Neural cell (in vitro differentiated cells): ENCODE results near the gene NPFFR1. TPM values are rescaled to one million over a fixed set of nuclear protein-coding genes. Genes with fewer than 3 reads are reported as not detected.

Source experiments
- H2AFZ ChIP-seq: fragments of 200-600, 300-800 bp; sonication (generic), shearing (Covaris generic); 2 replicates; pipeline ENCODE4 v1.6.0; 2014; ENCODE audit warnings: low read depth, mild to moderate bottlenecking, antibody characterized with exemption, low read length, moderate library complexity
- H3F3A ChIP-seq: fragments of 200-600 bp; shearing (Covaris generic); 2 replicates; pipeline ENCODE4 v1.6.1; 2016; ENCODE audit warnings: mild to moderate bottlenecking, moderate library complexity, mixed read lengths, antibody characterized with exemption, low read length; ENCODE audit not compliant: insufficient read depth, poor library complexity, severe bottlenecking
- H3K27ac ChIP-seq: fragments of 200-600, 300-800 bp; sonication (generic), shearing (Covaris generic); 2 replicates; pipeline ENCODE4 v1.5.1; 2014; ENCODE audit warnings: mild to moderate bottlenecking, low read length, moderate library complexity
- H3K27me3 ChIP-seq: fragments of 300-800, 200-600 bp; sonication (generic), shearing (Covaris generic); 2 replicates; pipeline ENCODE4 v1.6.0; 2014; ENCODE audit warnings: mild to moderate bottlenecking, low read depth, low read length, moderate library complexity; ENCODE audit not compliant: insufficient read depth
- H3K36me3 ChIP-seq: fragments of 300-800, 200-600 bp; sonication (generic), shearing (Covaris generic); 2 replicates; pipeline ENCODE4 v1.5.1; 2014; ENCODE audit warnings: mild to moderate bottlenecking, antibody characterized with exemption, low read length, moderate library complexity; ENCODE audit not compliant: insufficient read depth
- H3K4me2 ChIP-seq: fragments of 300-800, 200-600 bp; sonication (generic), shearing (Covaris generic); 2 replicates; pipeline ENCODE4 v1.6.0; 2014; ENCODE audit warnings: mild to moderate bottlenecking, low read length
- H3K4me3 ChIP-seq: fragments of 300-800, 200-600 bp; sonication (generic), shearing (Covaris generic); 2 replicates; pipeline ENCODE4 v1.5.1; 2014; ENCODE audit warnings: mild to moderate bottlenecking, low read length, moderate library complexity
- H3K79me2 ChIP-seq: fragments of 200-600 bp; shearing (Covaris generic); replicated peaks from 2 replicates; pipeline ENCODE4 v1.6.0; 2014; ENCODE audit warnings: mild to moderate bottlenecking, low read length, moderate library complexity; ENCODE audit not compliant: insufficient read depth
- H3K9ac ChIP-seq: fragments of 300-800, 200-600 bp; sonication (generic), shearing (Covaris generic); 2 replicates; pipeline ENCODE4 v1.6.1; 2016; ENCODE audit warnings: mild to moderate bottlenecking, low read length, mixed read lengths
- H3K9me2 ChIP-seq: fragments of 200-600 bp; shearing (Covaris generic); 2 replicates; pipeline ENCODE4 v1.6.1; 2016; ENCODE audit warnings: mild to moderate bottlenecking, low read length, mixed read lengths; ENCODE audit not compliant: insufficient read depth
- H3K9me3 ChIP-seq: fragments of 200-600, 300-800 bp; sonication (generic), shearing (Covaris generic); 2 replicates; pipeline ENCODE4 v1.6.1; 2016; ENCODE audit warnings: mild to moderate bottlenecking, mixed run types, low read length, moderate library complexity, mixed read lengths
- H4K20me1 ChIP-seq: fragments of 200-600 bp; shearing (Covaris generic); 2 replicates; pipeline ENCODE4 v1.6.1; 2016; ENCODE audit warnings: mild to moderate bottlenecking, mixed run types; ENCODE audit not compliant: insufficient read depth
- CTCF ChIP-seq: fragments of 450-650 bp; IDR thresholded peaks from 2 replicates; pipeline ENCODE4 v1.5.1; 2014; ENCODE audit warnings: antibody characterized with exemption, mild to moderate bottlenecking, moderate library complexity; ENCODE audit not compliant: poor library complexity, severe bottlenecking
- EP300 ChIP-seq: fragments of 450-650 bp; conservative IDR thresholded peaks from 2 replicates; pipeline ENCODE4 v1.6.1; 2014; ENCODE audit warnings: antibody characterized with exemption, mild to moderate bottlenecking, moderate library complexity; ENCODE audit not compliant: poor library complexity, severe bottlenecking
- EZH2 ChIP-seq: fragments of 200-600, 300-800 bp; shearing (Covaris generic), sonication (generic); IDR thresholded peaks from 2 replicates; pipeline ENCODE4 v1.6.1; 2014; ENCODE audit warnings: antibody characterized with exemption, low read length, borderline replicate concordance, mild to moderate bottlenecking; ENCODE audit not compliant: insufficient read depth, poor library complexity, severe bottlenecking
- MXI1 ChIP-seq: fragments of 450-650 bp; conservative IDR thresholded peaks from 2 replicates; pipeline ENCODE4 v1.6.1; 2014; ENCODE audit warnings: antibody characterized with exemption, mild to moderate bottlenecking; ENCODE audit not compliant: poor library complexity, severe bottlenecking
- POLR2AphosphoS5 ChIP-seq: IDR thresholded peaks from 2 replicates; pipeline ENCODE4 v1.6.1; 2012
- RAD21 ChIP-seq: fragments of 450-650 bp; conservative IDR thresholded peaks from 2 replicates; pipeline ENCODE4 v1.6.1; 2014; ENCODE audit warnings: antibody characterized with exemption, mild to moderate bottlenecking, moderate library complexity
- REST ChIP-seq: IDR thresholded peaks from 2 replicates; pipeline ENCODE4 v1.6.1; 2012; ENCODE audit warnings: borderline replicate concordance
- SMC3 ChIP-seq: fragments of 450-650 bp; conservative IDR thresholded peaks from 2 replicates; pipeline ENCODE4 v1.6.1; 2014; ENCODE audit warnings: antibody characterized with exemption, mild to moderate bottlenecking, moderate library complexity; ENCODE audit not compliant: poor library complexity
- TAF1 ChIP-seq: IDR thresholded peaks from 2 replicates; pipeline ENCODE4 v1.6.1; 2012; ENCODE audit warnings: low read depth
- polyA plus RNA-seq: library from polyadenylated mRNA; depleted of rRNA; stranded (reverse); fragments of >200 nt; gene quantifications from 2 replicates; pipeline ENCODE4 v1.2.3, GENCODE V29; 2014

NPFFR1 gene
- polyA plus RNA-seq, 1 donor from 2014 or later: 0.07 TPM

- Histone ChIP-seq H3K4me2 (no peak overlapping the region), H3K27ac (no peak overlapping the region), H3K79me2 (no peaks in the 10 kb centered on the region), H3K9me2 (no peaks in the 10 kb centered on the region), H3K9ac (no peak overlapping the region), H3K36me3 (no peaks in the 10 kb centered on the region), H3F3A (no peaks in the 10 kb centered on the region), H2AFZ (no peak overlapping the region), H3K27me3 (no peaks in the 10 kb centered on the region), H3K9me3 (no peaks in the 10 kb centered on the region), H3K4me3 (no peak overlapping the region), H4K20me1 (no peaks in the 10 kb centered on the region)
- TF ChIP-seq EZH2 (no peak), POLR2AphosphoS5 (no peak), SMC3 (no peak), TAF1 (no peak), EP300 (no peak), REST (no peak), MXI1 (no peak), RAD21 (no peak), CTCF (no peak)
These were observed 8.2 kb upstream of the NPFFR1 start for GRCh38 chr10:70292004-70292403.

GRCh38 chr10:70289739-70290138 is 5.9 kb upstream of the NPFFR1 start:
- Histone ChIP-seq H2AFZ (no peak overlapping the region), H3F3A (no peaks in the 10 kb centered on the region), H4K20me1 (no peaks in the 10 kb centered on the region), H3K27ac (no peak overlapping the region), H3K27me3 (peaks cover under 1% of the 10 kb centered on the region), H3K4me2 (no peak overlapping the region), H3K9me3 (no peaks in the 10 kb centered on the region), H3K79me2 (no peaks in the 10 kb centered on the region), H3K9ac (no peak overlapping the region), H3K4me3 (no peak overlapping the region), H3K36me3 (no peaks in the 10 kb centered on the region), H3K9me2 (no peaks in the 10 kb centered on the region)
- TF ChIP-seq CTCF (no peak), REST (no peak), TAF1 (no peak), RAD21 (no peak), POLR2AphosphoS5 (no peak)
